Heart left ventricle (tissue), 13 donors: ENCODE data around the gene ARPC1A.

ENCODE experiments used
- CTCF ChIP-seq, 12 donors: fragments of 200-600 bp; sonication (generic) in 4 of 12; IDR thresholded peaks; one replicate each; pipeline versions ENCODE4 v1.5.0 to v1.8.0; 2018 to 2022; ENCODE audit warnings: antibody characterized with exemption in 12 of 12, mild to moderate bottlenecking in 5 of 12
- POLR2A ChIP-seq, 2 donors: fragments of 450-650 bp; IDR thresholded peaks; one replicate each; pipeline ENCODE4 v1.6.1; 2017; ENCODE audit warnings: antibody characterized with exemption in 2 of 2, mild to moderate bottlenecking in 2 of 2, moderate library complexity in 2 of 2
- donor health status: ischemic (EF 13 %, LVEDD 7.1; RV severe dilation, severe dysfunction).
- donor health status: DM: no; HTN: yes; CAD: no.
- donor health status: DM: no; HTN: no; CAD: no.
- donor health status: ischemic (EF 25% LVEDD 6.9; RV normal size, moderate dysfunction).
- donor health status: ischemic (EF 25% LVEDD 5.7; RV mildly dilated, moderate dysfunction).
- donor health status: ischemic (EF 35%, LVEDD 5.7; RV mildly dilated, moderate dysfunction).
- donor health status: nonischemic (EF 11% LVEDD 7.7; RV severe dilation, severe dysfunction).
- donor health status: DM: yes; HTN: yes; CAD: no.
- donor health status: PGD.
- donor health status: ischemic (EF 29% LVEDD 5.4; RV normal size, mild dysfunction).
- donor health status: nonischemic (EF 23%, LVEDD 6.1; RV moderate dilation, normal function).

- TF ChIP-seq CTCF (IDR thresholded peaks at IDR 0.05) = no peak
- no peak for TF ChIP-seq POLR2A (IDR thresholded peaks at IDR 0.05)
These were observed 78.1 kb downstream of the ARPC1A start for GRCh38 chr7:99403764-99404163.
